Activated CD8-positive, alpha-beta T cell treated with anti-CD3 and anti-CD28 coated beads for 36 hours (primary cell): ENCODE results near the gene ADAM15. TPM values are rescaled to one million over a fixed set of nuclear protein-coding genes. Genes with fewer than 3 reads are reported as not detected.

ENCODE experiments used
- ATAC-seq: fragments of 200-7000 bp; cut with Tn5 transposase; one replicate; pipeline ENCODE4 v1.10.0; 2021; ENCODE audit warnings: mild to moderate bottlenecking, moderate library complexity
- CTCF ChIA-PET: fragments of 350-600 bp; sonication (Branson Sonifier 250); formaldehyde crosslinking; loops from one replicate; lab custom pipeline; 2021; ENCODE audit warnings: antibody characterized with exemption; lab: Charles Lee
- POLR2A ChIA-PET: fragments of 350-600 bp; sonication (Branson Sonifier 250); formaldehyde crosslinking; loops from one replicate; lab custom pipeline; 2021; ENCODE audit warnings: antibody characterized with exemption; lab: Charles Lee
- DNase-seq: peaks from one replicate; pipeline ENCODE4 v3.0.0-alpha.2; 2020
- H3K27ac Mint-ChIP-seq: one replicate; pipeline ENCODE4 v1.8.0; 2021; ENCODE audit warnings: mild to moderate bottlenecking, mixed read lengths
- H3K27me3 Mint-ChIP-seq: one replicate; pipeline ENCODE4 v1.8.0; 2021; ENCODE audit warnings: mixed read lengths
- H3K36me3 Mint-ChIP-seq: one replicate; pipeline ENCODE4 v1.8.0; 2021; ENCODE audit warnings: low read depth, mixed read lengths
- H3K4me1 Mint-ChIP-seq: one replicate; pipeline ENCODE4 v1.8.0; 2021; ENCODE audit warnings: low read depth, mixed read lengths
- H3K4me3 Mint-ChIP-seq: one replicate; pipeline ENCODE4 v1.8.0; 2021; ENCODE audit warnings: mild to moderate bottlenecking, moderate library complexity, mixed read lengths
- H3K9me3 Mint-ChIP-seq: one replicate; pipeline ENCODE4 v1.8.0; 2021; ENCODE audit warnings: mixed read lengths
- intact Hi-C: fragments of 100-400 bp; cut with micrococcal nuclease; formaldehyde crosslinking; loops from one replicate; pipeline ENCODE4 v1.10.0; 2022
- total RNA-seq, 2 experiments: library from RNA; stranded (reverse); gene quantifications; one replicate each; pipeline ENCODE4 v1.2.3, GENCODE V29; 2021
- TF ChIP-seq, protein P1 (sequence below): fragments of 200-600 bp; IDR thresholded peaks from one replicate; pipeline ENCODE4 v1.8.0; 2022; ENCODE audit warnings: antibody characterized with exemption, mild to moderate bottlenecking

Gene ADAM15
- total RNA-seq, 2 experiments from 2014 or later = 36.4 to 37.2 TPM

DNA sequence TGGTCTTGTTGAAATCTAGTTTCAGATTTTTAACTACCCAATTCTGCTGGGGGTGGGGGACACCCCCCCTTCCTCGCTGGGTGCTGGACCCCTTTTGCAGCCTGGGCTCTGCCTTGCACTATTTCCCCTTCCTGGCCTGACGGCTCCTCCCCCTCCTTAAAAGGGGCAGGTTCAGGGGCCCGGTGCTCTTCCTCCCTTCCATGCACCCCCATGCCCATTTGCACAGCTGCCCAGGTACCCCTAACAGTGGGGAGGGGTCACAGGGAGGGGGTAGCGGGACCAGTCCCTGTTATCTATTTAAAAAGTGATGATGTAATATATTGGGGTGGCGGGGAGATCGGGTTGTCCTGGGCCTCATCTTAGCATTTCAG lies 33.2 kb upstream of the ADAM15 start:
- TF ChIP-seq, protein P1, sequence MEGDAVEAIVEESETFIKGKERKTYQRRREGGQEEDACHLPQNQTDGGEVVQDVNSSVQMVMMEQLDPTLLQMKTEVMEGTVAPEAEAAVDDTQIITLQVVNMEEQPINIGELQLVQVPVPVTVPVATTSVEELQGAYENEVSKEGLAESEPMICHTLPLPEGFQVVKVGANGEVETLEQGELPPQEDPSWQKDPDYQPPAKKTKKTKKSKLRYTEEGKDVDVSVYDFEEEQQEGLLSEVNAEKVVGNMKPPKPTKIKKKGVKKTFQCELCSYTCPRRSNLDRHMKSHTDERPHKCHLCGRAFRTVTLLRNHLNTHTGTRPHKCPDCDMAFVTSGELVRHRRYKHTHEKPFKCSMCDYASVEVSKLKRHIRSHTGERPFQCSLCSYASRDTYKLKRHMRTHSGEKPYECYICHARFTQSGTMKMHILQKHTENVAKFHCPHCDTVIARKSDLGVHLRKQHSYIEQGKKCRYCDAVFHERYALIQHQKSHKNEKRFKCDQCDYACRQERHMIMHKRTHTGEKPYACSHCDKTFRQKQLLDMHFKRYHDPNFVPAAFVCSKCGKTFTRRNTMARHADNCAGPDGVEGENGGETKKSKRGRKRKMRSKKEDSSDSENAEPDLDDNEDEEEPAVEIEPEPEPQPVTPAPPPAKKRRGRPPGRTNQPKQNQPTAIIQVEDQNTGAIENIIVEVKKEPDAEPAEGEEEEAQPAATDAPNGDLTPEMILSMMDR = no peak
- peaks cover 45% of the 10 kb centered on the region for H3K4me1 Mint-ChIP-seq
- intact Hi-C loops = loop anchor here (5.0 kb wide), 1 partner anchor 46 kb away; the partner anchor contains the start of genes CKS1B and SHC1
- ATAC-seq (peak; percentile 17), DNase-seq (peak; percentile 33)
- H3K27ac Mint-ChIP-seq = peak overlapping the region; percentile 60
- POLR2A ChIA-PET = interaction anchor here (1.1 to 4.3 kb wide), 9 partner anchors 11 to 62 kb away, joined by 3 to 29 read pairs (median 6); partner anchors contain the start of genes ADAM15, FLAD1, PYGO2 and ZBTB7B
- CTCF ChIA-PET = interaction anchor here (0.5 to 7.6 kb wide), 40 partner anchors 8 to 133 kb away, joined by 3 to 77 read pairs (median 6); partner anchors contain the start of genes ADAM15, FLAD1, LENEP and PBXIP1
- peak overlapping the region; percentile 51 for H3K4me3 Mint-ChIP-seq
- no peaks in the 10 kb centered on the region for H3K9me3 Mint-ChIP-seq
- peaks cover 8% of the 10 kb centered on the region for H3K36me3 Mint-ChIP-seq
- H3K27me3 Mint-ChIP-seq = peaks cover 4% of the 10 kb centered on the region

DNA sequence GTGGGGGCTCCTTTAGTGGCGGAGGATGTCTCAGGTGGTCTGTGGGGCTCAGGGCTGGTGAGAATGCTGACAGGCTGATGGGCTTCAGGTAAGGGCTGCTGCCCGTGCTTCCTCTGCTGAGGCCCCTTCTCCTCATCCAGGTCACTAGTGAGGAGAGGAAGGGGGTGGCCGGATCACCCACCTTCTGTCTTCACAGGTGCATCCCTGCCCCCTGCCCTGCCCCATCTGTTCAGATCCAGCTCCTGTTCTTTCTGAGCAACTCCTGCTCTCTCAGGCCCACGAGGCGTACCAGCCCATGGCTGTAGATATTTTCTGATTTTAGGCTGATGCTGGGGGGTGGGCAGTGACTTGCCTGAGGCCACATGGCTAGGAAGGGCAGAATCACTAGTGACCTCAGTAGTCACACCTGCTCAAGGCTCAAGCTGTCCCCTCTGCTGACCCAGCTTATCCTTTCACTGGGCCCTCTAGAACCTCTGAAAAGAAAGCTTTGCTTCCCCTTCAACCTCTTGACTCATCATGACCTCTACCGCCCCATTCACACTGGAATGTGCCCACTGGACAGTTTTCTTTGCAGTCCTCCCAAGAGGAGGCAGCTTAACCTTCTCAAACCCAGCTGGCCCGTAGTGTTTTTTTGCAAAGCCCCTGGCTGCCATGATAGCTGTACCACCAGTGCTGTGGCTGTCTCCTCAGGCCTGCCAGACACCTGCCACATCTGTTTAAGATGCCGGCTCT lies 32.3 kb upstream of the ADAM15 start:
- Mint-ChIP-seq H3K4me1 (peaks cover 37% of the 10 kb centered on the region), H3K9me3 (no peaks in the 10 kb centered on the region), H3K4me3 (no peak overlapping the region), H3K27me3 (peaks cover 4% of the 10 kb centered on the region), H3K27ac (no peak overlapping the region), H3K36me3 (peaks cover 8% of the 10 kb centered on the region)
- intact Hi-C loops = loop anchor here (5.0 kb wide), 1 partner anchor 46 kb away; the partner anchor contains the start of genes CKS1B and SHC1
- TF ChIP-seq, protein P1 = no peak
- DNase-seq (no peak), ATAC-seq (no peak)
- ChIA-PET CTCF (interaction anchor here (0.9 to 7.6 kb wide), 14 partner anchors 8 to 175 kb away, joined by 3 to 77 read pairs (median 10); partner anchors contain the start of genes FLAD1, KRTCAP2, LENEP and PBXIP1), POLR2A (interaction anchor here (0.7 to 4.3 kb wide), 5 partner anchors 11 to 36 kb away, joined by 3 to 29 read pairs (median 13); partner anchors contain the start of genes ADAM15 and FLAD1)

DNA sequence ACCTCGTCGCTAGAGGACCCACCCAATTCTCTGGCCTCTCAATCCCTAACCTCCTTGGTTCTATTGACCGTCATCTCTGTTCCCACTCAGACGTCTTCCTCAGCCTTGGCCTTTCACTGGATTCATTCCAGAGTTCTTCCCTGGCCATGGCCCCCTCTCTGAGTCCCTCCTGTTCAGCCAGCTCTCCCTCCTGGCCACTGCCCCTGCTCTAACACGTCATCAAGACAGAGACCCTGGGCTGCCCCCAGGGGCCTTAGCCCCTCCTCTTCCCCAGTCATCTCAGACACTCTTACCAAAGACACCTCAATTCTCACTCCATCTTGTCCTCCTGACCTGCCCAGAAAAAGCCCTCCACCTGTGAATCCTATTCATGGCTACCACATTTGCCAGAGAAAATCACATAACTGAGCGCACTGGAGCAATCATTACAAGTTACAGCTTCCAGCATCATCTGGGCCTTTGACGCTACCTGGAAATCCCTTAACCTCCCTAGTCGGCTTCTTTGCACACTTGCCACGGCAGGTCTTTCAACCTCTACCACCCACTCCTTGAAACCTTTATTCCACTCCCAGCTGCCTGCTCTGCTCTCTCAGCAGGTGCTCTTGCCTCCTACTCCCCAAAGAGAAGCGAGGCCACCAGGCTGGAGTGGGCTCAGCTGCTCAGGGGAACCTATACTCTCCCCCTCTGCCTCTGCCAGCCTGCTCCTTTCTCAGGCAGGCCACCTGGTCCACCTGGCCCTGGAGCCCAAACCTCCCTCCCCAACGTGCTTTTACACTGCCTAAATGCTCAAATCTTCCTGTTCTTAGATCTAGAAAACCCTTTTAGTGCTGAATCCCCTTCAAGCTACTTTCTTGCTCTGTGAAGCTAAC lies 31.5 kb upstream of the ADAM15 start:
- no peak for DNase-seq
- Mint-ChIP-seq H3K4me3 (no peak overlapping the region), H3K36me3 (peaks cover 8% of the 10 kb centered on the region), H3K27ac (no peak overlapping the region), H3K4me1 (peaks cover 29% of the 10 kb centered on the region), H3K9me3 (no peaks in the 10 kb centered on the region), H3K27me3 (peaks cover 4% of the 10 kb centered on the region)
- ATAC-seq = no peak
- ChIA-PET CTCF (interaction anchor here (0.6 to 7.6 kb wide), 12 partner anchors 9 to 174 kb away, joined by 3 to 77 read pairs (median 4); partner anchors contain the start of genes FLAD1, KRTCAP2, LENEP and PYGO2), POLR2A (interaction anchor here (0.7 to 1.0 kb wide), 2 partner anchors 25 to 154 kb away, joined by 3 read pairs; partner anchors contain the start of gene KRTCAP2)
- intact Hi-C loops = loop anchor here (5.0 kb wide), 1 partner anchor 47 kb away; the partner anchor contains the start of genes CKS1B and SHC1
- TF ChIP-seq, protein P1 = no peak

DNA sequence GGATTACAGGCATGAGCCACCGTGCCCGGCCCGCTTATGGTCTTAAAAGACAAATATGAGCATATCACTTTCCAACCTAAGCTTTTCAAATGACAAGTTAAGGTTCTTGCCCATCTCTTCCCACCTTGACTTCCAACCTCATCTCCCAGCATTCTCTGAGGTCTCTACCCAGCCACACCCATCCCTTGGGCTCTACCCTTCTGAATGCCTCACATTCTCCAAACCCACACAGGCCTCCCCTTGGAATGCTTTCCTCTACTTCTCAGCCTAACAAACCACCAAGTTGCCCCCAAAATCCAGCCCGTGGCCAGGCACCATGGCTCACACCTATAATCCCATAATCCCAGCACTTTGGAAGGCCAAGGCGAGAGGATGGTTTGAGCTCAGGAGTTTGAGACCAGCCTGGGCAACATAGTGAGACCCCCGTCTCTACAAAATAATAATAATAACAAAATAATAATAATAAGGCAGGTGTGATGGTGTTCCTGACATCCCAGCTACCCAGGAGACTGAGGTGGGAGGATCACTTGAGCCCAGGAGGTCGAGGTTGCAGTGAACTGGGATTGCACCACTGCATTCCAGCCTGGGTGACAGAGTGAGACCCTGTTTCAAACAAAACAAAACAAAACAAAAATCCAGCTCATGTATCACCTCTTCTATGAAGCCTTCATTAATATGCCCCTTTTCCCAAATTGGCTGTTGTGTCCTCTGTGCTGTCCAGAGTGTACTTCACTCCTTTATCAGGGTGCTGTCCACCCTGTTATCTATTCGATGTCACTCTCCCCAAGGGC lies 28.8 kb upstream of the ADAM15 start:
- POLR2A ChIA-PET = interaction anchor here (1.0 to 1.2 kb wide), 2 partner anchors 16 to 19 kb away, joined by 3 read pairs; no protein-coding TSS in a partner anchor
- H3K4me3 Mint-ChIP-seq = no peak overlapping the region
- H3K27me3 Mint-ChIP-seq = peaks cover 4% of the 10 kb centered on the region

More for the DNA sequence above, 28.8 kb upstream of the ADAM15 start:
- intact Hi-C loops = no loop called here
- H3K4me1 Mint-ChIP-seq = peaks cover 12% of the 10 kb centered on the region
- TF ChIP-seq, protein P1 = no peak
- no peak overlapping the region for H3K27ac Mint-ChIP-seq
- CTCF ChIA-PET = interaction anchor here (0.9 to 1.9 kb wide), 9 partner anchors 9 to 78 kb away, joined by 3 to 6 read pairs (median 4); partner anchors contain the start of genes ADAM15, FLAD1 and PYGO2
- H3K36me3 Mint-ChIP-seq = no peaks in the 10 kb centered on the region
- no peaks in the 10 kb centered on the region for H3K9me3 Mint-ChIP-seq
- DNase-seq = no peak
- ATAC-seq = no peak
